Measurements from ENCODE around the gene CLEC3A. TPM values are rescaled to one million over a fixed set of nuclear protein-coding genes. Genes with fewer than 3 reads are reported as not detected.

Gene CLEC3A
- total RNA-seq, 4 donors from 2014 or later, result not detected

GRCh38 chr16:78060295-78060694 lies 37.9 kb downstream of the CLEC3A start:
- ATAC-seq (no peak), DNase-seq (no peak)
- in situ Hi-C loops (cut with MboI; ENCODE audit: low sequenced_read_pairs in 4 of 4), result no loop called here
- no peaks in the 10 kb centered on the region for H3K4me1 ChIP-seq
- no peaks in the 10 kb centered on the region for H3K27me3 ChIP-seq
- H3K9me3 ChIP-seq, result no peaks in the 10 kb centered on the region
- intact Hi-C loops (cut with DNase I; ENCODE audit: low total_unique reads), result no loop called here
- TF ChIP-seq, protein P1, sequence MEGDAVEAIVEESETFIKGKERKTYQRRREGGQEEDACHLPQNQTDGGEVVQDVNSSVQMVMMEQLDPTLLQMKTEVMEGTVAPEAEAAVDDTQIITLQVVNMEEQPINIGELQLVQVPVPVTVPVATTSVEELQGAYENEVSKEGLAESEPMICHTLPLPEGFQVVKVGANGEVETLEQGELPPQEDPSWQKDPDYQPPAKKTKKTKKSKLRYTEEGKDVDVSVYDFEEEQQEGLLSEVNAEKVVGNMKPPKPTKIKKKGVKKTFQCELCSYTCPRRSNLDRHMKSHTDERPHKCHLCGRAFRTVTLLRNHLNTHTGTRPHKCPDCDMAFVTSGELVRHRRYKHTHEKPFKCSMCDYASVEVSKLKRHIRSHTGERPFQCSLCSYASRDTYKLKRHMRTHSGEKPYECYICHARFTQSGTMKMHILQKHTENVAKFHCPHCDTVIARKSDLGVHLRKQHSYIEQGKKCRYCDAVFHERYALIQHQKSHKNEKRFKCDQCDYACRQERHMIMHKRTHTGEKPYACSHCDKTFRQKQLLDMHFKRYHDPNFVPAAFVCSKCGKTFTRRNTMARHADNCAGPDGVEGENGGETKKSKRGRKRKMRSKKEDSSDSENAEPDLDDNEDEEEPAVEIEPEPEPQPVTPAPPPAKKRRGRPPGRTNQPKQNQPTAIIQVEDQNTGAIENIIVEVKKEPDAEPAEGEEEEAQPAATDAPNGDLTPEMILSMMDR (IDR thresholded peaks at IDR 0.05 in 4 of 5, conservative IDR thresholded peaks at IDR 0.05 in 1 of 5), result no peak
- TF ChIP-seq POLR2A (IDR thresholded peaks at IDR 0.05), result no peak
- H3K4me3 ChIP-seq, result no peak overlapping the region
- no peaks in the 10 kb centered on the region for H3K36me3 ChIP-seq
- no peak overlapping the region for H3K27ac ChIP-seq

DNA sequence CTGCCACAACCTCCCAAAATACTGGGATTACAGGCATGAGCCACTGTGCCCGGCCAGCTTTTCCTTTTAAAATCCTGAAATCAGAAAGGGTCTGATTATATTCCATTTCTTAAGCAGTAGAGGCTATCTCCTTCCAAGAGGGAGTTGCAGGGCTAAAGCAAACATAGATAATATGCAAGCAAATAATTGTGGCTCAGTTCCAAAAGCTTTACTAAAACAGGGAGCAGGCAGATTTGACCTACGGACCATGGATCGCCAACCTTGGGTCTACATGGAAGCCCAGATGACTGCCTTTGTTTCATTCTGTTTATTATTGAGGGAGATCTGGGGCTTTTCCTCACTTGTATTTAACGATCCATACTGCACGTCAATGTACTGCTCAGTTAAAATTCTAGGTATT lies 38.5 kb downstream of the CLEC3A start:
- intact Hi-C loops (cut with DNase I; ENCODE audit: low total_unique reads) (no loop called here), in situ Hi-C loops (cut with MboI; ENCODE audit: low sequenced_read_pairs in 4 of 4) (no loop called here)
- Histone ChIP-seq H3K27me3 (no peaks in the 10 kb centered on the region), H3K4me3 (no peak overlapping the region), H3K36me3 (no peaks in the 10 kb centered on the region), H3K27ac (no peak overlapping the region), H3K4me1 (no peaks in the 10 kb centered on the region), H3K9me3 (no peaks in the 10 kb centered on the region)
- ATAC-seq (no peak), DNase-seq (no peak)
- TF ChIP-seq, protein P1 (IDR thresholded peaks at IDR 0.05 in 4 of 5, conservative IDR thresholded peaks at IDR 0.05 in 1 of 5), result no peak
- TF ChIP-seq POLR2A (IDR thresholded peaks at IDR 0.05), result no peak

DNA sequence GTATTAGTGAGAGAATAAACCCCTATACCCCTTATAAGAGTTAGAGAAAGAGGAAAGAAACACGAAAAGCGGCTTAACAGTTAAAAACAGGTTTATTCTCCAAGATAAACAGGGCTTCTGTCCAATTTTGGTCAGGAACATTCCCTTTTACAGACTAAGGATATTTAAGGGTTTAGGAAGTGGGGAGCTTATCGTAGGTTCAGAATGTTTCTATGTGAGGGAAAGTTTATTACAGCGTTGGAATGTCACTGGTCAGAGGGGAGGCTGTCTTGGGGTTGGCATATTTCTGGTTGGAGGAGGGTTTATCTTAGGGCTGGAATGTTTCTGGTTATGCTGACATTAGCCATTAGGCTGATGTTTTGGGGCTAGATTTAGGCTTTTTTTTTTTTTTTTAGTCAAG lies 43.0 kb downstream of the CLEC3A start:
- ATAC-seq (no peak), DNase-seq (no peak)
- no peak overlapping the region for H3K4me3 ChIP-seq
- H3K4me1 ChIP-seq, result no peaks in the 10 kb centered on the region
- H3K36me3 ChIP-seq, result no peaks in the 10 kb centered on the region
- no peaks in the 10 kb centered on the region for H3K27me3 ChIP-seq
- in situ Hi-C loops (cut with MboI; ENCODE audit: low sequenced_read_pairs in 4 of 4), result no loop called here
- H3K27ac ChIP-seq, result no peak overlapping the region
- intact Hi-C loops (cut with DNase I; ENCODE audit: low total_unique reads), result no loop called here
- TF ChIP-seq POLR2A (IDR thresholded peaks at IDR 0.05), result no peak
- TF ChIP-seq, protein P1 (IDR thresholded peaks at IDR 0.05 in 4 of 5, conservative IDR thresholded peaks at IDR 0.05 in 1 of 5), result no peak
- H3K9me3 ChIP-seq, result no peaks in the 10 kb centered on the region

DNA sequence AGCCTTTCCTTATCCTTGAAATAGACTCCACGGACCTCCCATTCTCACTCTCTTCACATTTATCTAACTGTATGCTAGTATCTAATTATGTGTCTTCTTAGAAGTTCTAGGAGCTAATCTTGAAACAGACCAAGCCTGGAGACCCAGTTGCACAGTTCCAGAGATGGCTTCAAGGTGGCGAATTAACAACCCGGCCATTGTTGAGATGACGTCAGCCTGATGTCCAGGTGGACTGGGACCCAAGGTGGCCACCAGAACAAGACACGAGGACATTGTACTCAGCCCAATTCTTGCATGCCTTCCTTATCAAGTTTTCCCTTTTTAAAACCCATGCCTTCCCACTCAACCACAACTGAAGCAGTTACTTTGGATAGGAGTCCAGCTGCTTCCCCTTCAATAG lies 47.6 kb downstream of the CLEC3A start:
- Histone ChIP-seq H3K27ac (no peak overlapping the region), H3K4me3 (no peak overlapping the region), H3K9me3 (no peaks in the 10 kb centered on the region), H3K36me3 (no peaks in the 10 kb centered on the region), H3K4me1 (no peaks in the 10 kb centered on the region), H3K27me3 (no peaks in the 10 kb centered on the region)
- in situ Hi-C loops (cut with MboI; ENCODE audit: low sequenced_read_pairs in 4 of 4), result no loop called here
- ATAC-seq, result no peak
- no peak for DNase-seq
- intact Hi-C loops (cut with DNase I; ENCODE audit: low total_unique reads), result no loop called here
- TF ChIP-seq, protein P1 (IDR thresholded peaks at IDR 0.05 in 4 of 5, conservative IDR thresholded peaks at IDR 0.05 in 1 of 5), result no peak
- no peak for TF ChIP-seq POLR2A (IDR thresholded peaks at IDR 0.05)

DNA sequence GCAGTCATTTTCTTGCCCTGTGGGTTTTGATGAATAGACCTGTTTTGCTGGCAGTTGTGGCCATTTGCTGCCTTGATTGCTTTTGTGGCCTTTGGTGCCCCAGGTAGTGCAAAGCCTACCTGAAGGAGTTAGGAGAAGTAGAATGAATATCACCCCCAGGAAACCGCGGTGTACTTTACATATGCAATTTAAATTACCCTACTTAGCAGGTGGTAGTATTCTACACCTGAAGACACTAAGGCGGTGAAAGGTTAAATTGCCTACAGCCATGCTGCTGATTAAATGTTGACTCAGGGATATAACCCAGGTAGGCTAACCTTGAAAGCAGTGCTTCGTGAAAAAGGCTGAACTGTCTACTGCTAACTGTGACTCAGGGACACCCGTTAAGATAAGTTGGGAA lies 49.9 kb downstream of the CLEC3A start:
- TF ChIP-seq, protein P1 (IDR thresholded peaks at IDR 0.05 in 4 of 5, conservative IDR thresholded peaks at IDR 0.05 in 1 of 5), result no peak
- no peak for TF ChIP-seq POLR2A (IDR thresholded peaks at IDR 0.05)
- in situ Hi-C loops (cut with MboI; ENCODE audit: low sequenced_read_pairs in 4 of 4) (no loop called here), intact Hi-C loops (cut with DNase I; ENCODE audit: low total_unique reads) (no loop called here)
- no peaks in the 10 kb centered on the region for H3K36me3 ChIP-seq
- no peak for DNase-seq
- H3K9me3 ChIP-seq, result no peaks in the 10 kb centered on the region
- H3K27me3 ChIP-seq, result no peaks in the 10 kb centered on the region
- no peak overlapping the region for H3K27ac ChIP-seq
- ATAC-seq, result no peak
- no peak overlapping the region for H3K4me3 ChIP-seq
- H3K4me1 ChIP-seq, result no peaks in the 10 kb centered on the region
